Fibroblast of peridontal ligament (primary cell): ENCODE data around the gene PPP3R2.
A peak's percentile ranks its signal among the peaks of the same experiment; 100 is the strongest.
"Not testable (repeated sequence)": the region's sequence is repeated elsewhere in the genome, so short reads cannot be mapped to it uniquely, and the experiment has no call there.

Source experiments
- DNase-seq: peaks from one replicate; pipeline ENCODE4 v3.0.0-alpha.2; 2010; ENCODE audit errors: extremely low read depth

PPP3R2 gene

GRCh38 chr9:101590074-101590473 is 4.7 kb downstream of the PPP3R2 start:
- not testable (repeated sequence) for DNase-seq

- no peak for DNase-seq
Measured at GRCh38 chr9:101587332-101588043, 7.3 kb downstream of the PPP3R2 start.

- no peak for DNase-seq
Measured at GRCh38 chr9:101586651-101587050, 8.1 kb downstream of the PPP3R2 start.

GRCh38 chr9:101585740-101586139 is 9.0 kb downstream of the PPP3R2 start:
- no peak for DNase-seq

GRCh38 chr9:101582553-101582952 is 12.2 kb downstream of the PPP3R2 start:
- DNase-seq = peak; percentile 36

GRCh38 chr9:101579711-101580545 is 14.8 kb downstream of the PPP3R2 start:
- no peak for DNase-seq

GRCh38 chr9:101578378-101578777 is 16.4 kb downstream of the PPP3R2 start:
- no peak for DNase-seq

GRCh38 chr9:101574731-101575333 is 19.9 kb downstream of the PPP3R2 start:
- DNase-seq = no peak

- no peak for DNase-seq
Measured at GRCh38 chr9:101572316-101572715, 22.5 kb downstream of the PPP3R2 start.

- DNase-seq = no peak
Measured at GRCh38 chr9:101571114-101571513, 23.7 kb downstream of the PPP3R2 start.

GRCh38 chr9:101569741-101570501 is 24.8 kb downstream of the PPP3R2 start:
- no peak for DNase-seq

GRCh38 chr9:101567725-101568350 is 26.9 kb downstream of the PPP3R2 start:
- DNase-seq = no peak

- DNase-seq = peak; percentile 45
Measured at GRCh38 chr9:101566904-101567724, 27.7 kb downstream of the PPP3R2 start.

GRCh38 chr9:101564252-101564651 is 30.5 kb downstream of the PPP3R2 start:
- DNase-seq = no peak

GRCh38 chr9:101562966-101563365 is 31.8 kb downstream of the PPP3R2 start:
- DNase-seq = peak; percentile 29

- no peak for DNase-seq
Measured at GRCh38 chr9:101561740-101562139, 33.0 kb downstream of the PPP3R2 start.

- not testable (repeated sequence) for DNase-seq
Measured at GRCh38 chr9:101549472-101550098, 45.2 kb downstream of the PPP3R2 start.

GRCh38 chr9:101543098-101543735 is 51.6 kb downstream of the PPP3R2 start:
- no peak for DNase-seq
